AG10803 (cell line): ENCODE measurements around the gene DNAJB5.

Source experiments
- DNase-seq: peaks from one replicate; pipeline ENCODE4 v3.0.0; 2010; ENCODE audit warnings: low read depth
- H3K4me3 ChIP-seq: 2 replicates; pipeline ENCODE4 v1.5.1; 2011; ENCODE audit warnings: mild to moderate bottlenecking, low read length, control low read depth
- TF ChIP-seq, protein P1 (sequence below): conservative IDR thresholded peaks from 2 replicates; pipeline ENCODE4 v1.5.1; 2011; ENCODE audit warnings: mild to moderate bottlenecking, low read length, control low read depth, inconsistent platforms

DNAJB5 gene

DNA sequence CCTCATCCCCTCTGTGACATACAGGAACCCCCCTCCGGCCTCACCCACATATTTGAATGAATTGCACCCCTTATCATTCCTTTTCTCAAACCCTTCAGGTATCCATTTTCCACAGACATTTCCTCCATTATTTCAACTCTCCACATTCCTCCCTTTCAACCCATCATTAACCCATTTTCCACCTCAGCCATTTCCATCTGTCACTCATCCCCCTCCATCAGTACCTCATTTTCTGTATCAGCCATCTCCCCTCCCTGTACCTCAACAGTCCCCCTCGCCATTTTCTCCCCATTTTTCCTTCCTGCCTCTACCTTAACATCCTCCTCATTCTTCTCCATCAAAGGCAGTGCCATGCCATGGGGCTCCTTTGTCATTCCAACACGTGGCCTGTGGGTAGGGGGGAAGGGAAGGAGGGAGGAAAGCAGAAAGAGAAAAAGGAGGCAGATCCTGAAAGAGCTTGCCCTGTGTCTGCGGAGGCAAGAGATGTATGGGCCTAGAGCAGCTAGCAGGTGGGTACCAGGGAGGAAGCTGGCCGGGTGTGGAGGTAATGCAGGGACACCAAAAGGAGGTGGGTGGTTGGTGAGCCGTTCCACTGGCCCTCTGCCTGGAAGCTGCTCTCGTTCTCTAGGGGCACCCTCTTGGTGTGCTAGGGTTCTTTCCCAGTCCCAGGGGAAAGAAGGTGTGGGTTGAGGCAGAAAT is 1.5 kb downstream of the DNAJB5 start:
- TF ChIP-seq, protein P1, sequence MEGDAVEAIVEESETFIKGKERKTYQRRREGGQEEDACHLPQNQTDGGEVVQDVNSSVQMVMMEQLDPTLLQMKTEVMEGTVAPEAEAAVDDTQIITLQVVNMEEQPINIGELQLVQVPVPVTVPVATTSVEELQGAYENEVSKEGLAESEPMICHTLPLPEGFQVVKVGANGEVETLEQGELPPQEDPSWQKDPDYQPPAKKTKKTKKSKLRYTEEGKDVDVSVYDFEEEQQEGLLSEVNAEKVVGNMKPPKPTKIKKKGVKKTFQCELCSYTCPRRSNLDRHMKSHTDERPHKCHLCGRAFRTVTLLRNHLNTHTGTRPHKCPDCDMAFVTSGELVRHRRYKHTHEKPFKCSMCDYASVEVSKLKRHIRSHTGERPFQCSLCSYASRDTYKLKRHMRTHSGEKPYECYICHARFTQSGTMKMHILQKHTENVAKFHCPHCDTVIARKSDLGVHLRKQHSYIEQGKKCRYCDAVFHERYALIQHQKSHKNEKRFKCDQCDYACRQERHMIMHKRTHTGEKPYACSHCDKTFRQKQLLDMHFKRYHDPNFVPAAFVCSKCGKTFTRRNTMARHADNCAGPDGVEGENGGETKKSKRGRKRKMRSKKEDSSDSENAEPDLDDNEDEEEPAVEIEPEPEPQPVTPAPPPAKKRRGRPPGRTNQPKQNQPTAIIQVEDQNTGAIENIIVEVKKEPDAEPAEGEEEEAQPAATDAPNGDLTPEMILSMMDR = no peak
- peak overlapping the region; percentile 86 for H3K4me3 ChIP-seq
- no peak for DNase-seq

DNA sequence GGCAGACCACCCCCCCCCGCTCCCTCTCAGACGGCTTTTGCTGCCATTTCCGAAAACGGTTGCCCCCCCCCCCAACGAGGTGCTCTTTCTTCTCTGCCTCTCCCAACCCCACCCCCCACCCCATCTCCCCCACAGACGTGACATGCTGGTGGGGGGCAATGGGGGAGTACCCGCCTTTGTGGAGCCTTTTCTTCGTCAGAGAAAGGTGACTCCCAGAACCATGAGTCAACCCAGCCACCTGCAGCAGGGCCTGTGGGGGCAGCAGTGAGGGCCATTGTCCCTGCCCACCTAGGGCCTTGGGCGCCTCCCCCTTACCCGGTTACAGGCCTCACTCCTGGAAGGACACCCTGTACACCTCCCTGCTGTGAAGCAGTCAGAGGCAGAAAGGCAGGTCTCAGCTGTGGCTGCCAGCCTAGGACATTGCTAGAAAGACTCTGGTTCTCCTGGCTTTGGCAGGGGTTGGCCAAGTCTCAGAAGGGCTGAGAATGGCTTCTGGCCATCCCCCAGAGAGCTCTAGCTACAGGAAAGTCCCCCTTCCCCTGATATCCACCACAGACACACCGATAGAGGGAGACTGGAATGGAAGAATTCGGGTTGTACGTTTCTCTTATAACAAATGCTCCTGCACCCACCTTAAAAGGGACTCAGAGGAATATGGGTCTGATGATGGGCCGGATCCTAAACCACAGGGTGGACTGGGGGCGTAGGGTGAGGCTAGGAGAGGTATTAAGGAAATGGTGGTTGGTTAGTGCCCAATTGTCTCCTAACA is 2.2 kb downstream of the DNAJB5 start:
- H3K4me3 ChIP-seq = no peak overlapping the region
- TF ChIP-seq, protein P1 = no peak
- no peak for DNase-seq

DNA sequence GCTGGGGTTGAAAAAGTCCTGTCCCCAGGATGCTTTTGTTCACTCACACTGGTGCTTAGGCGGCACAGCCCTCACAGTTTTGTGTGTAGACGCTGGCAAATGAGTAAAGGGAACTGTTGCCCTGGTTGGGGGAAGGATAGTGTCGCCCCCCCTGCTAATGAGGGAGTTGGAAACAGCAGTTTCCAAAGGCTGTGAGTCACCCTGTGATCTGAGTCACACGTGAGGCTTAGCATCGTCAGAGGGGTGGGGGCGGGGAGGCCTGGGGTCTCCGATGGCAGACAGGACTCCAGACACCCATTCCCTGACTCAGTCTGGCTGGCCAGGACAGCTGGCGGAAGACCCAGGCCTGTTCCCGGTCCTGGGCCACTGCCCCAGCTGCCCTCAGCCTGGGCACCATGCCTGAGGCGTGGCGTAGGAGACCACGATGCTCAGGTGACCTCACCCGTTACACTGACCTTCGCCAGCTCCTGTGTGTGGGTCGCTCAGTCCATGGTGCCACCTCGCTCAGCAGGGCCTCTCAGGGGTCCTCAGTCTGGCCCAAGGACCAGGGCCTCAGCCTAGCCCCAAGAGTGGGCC is 2.9 kb downstream of the DNAJB5 start:
- DNase-seq = peak; percentile 78
- H3K4me3 ChIP-seq = no peak overlapping the region
- TF ChIP-seq, protein P1 = no peak

DNA sequence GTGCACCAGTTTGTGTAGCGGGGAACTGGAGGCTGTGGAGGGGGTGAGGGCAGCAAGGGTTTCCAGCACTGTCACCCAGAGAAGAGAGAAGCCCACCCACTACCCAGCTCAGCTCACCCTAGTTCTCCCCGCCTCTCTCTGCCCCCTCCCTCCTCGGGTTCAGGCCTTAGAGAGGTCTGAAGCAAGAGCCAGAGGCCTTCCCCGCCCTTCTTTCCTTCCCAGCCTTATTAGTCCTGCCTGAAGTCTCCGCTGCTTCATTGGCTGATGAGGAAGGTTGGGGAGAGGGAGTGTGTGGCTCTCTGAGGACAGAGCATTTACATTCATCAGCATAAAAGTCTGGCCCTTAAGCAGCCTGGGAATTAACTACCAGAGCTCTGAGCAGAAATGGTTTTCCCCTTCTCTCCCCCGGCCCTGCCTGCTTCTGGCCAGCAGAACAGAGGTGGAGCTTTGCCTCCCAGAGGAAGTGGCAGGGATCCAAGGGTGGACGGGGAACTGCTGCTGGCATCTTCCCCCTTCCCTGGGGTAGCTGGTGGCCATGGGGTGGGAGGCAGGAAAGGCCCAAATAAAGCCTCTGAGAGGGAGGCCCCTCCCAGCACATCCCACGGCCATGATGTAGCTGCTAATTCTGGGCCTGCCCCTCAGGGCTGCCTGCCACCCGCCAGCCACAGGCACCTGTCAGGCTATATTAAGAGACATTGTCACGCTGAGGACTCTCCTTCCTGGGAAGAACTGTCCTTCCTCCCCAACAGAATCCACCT is 4.1 kb downstream of the DNAJB5 start:
- peak; percentile 58 for DNase-seq
- no peak overlapping the region for H3K4me3 ChIP-seq
- TF ChIP-seq, protein P1 = no peak

DNA sequence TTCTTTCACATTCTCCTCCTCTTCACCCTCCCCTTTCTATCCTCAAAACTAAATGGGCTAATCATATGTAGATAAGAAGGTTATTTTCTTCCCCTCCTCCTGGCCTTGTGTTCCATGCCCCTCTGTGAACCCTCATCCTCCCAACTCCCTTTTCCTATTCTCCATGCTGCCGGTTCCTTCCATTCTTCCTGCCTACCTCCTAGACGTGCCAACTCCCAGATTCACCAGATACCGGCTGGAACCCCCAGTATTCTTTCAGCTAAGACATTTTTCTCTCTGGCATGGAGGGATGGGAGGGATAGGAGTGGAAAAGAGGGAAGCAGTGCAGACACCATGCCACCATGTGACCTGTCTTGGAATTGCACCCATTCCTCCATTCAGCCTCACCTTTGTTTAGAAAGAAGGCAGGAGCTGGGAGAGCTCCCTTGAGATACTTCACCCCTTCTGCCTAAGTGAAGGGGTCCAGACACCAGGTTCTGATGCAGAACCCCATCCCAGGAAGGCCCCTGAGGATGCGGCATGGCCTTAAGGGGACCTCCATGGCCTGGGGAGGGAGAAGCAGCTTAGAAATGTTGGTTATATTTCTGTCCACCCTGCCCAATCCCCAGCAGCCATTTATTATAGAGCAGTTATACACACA is 4.8 kb downstream of the DNAJB5 start:
- no peak overlapping the region for H3K4me3 ChIP-seq
- TF ChIP-seq, protein P1 = peak; percentile 74
- peak; percentile 39 for DNase-seq

DNA sequence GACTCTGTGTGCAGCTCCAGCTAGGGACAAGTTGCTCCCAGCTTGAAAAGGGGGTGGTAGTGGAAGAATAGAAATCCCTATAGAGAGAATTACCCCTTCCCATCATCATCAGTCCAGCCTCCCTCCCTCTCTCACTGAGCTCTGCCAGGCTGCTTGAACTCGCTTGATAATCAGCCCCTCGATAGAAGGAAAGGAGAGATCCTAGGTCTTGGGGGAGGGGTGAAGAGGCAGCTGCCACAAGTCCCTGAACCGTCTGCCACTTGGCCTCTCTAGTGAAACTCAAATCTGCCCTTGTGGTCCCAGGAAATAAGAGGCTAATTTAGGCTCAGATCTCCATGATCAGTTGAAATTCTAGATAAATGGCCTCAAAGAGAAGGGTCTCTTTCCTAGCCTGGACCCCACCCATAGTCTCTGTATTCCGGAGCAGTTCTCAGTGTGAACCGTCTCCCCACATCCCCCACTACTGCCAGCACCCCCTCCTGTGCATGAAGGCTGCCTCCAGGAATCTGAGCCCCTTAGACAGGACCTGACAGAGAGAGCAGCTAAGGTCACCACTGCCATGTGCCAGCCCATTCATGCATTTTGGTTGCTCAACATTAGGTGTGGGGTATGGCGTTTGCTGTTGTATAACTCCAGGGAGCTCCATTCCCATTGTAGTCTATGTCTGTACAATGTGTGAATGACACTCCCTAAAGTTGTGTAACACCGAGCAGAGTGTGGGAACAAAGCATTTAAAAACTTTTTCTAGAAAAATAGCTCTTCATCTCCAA is 5.5 kb downstream of the DNAJB5 start:
- peak; percentile 84 for DNase-seq
- no peak overlapping the region for H3K4me3 ChIP-seq
- TF ChIP-seq, protein P1 = no peak
